HG03469 (cell line): ENCODE results near the gene ALS2CL.

ENCODE experiments used
- ATAC-seq: cut with Tn5 transposase; IDR thresholded peaks from one replicate; pipeline ENCODE4 v1.9.1; 2021; ENCODE audit warnings: mild to moderate bottlenecking, moderate library complexity, moderate number of reproducible peaks; ENCODE audit not compliant: unreplicated experiment

ALS2CL gene

DNA sequence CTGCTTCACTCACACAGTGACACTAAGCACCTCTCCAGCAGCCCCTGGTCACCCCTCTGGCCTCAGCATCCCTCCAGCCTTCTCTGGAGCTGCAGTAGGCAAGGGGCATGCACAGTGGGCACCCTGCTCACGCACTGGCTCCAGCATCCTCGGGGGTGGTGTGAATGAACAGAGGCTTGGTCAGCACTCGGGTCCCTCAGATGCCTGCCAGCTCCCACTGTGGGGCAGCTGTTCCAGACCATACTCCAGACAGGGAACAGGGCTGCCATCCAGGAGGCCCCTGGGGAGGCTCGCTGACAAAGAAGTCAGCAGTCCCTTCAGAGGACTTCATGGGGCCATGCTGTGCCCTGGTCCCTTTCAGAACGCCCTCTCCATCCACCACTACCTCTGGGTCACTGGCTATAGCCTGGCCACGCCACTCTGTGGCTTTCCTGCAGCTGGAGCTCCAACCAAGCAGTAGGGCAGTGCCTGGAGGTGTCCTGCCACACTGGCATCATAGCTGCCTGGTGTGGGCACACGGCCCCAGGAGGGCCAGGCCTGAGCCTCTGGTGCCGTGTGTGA is 26.3 kb downstream of the ALS2CL start:
- no peak for ATAC-seq

DNA sequence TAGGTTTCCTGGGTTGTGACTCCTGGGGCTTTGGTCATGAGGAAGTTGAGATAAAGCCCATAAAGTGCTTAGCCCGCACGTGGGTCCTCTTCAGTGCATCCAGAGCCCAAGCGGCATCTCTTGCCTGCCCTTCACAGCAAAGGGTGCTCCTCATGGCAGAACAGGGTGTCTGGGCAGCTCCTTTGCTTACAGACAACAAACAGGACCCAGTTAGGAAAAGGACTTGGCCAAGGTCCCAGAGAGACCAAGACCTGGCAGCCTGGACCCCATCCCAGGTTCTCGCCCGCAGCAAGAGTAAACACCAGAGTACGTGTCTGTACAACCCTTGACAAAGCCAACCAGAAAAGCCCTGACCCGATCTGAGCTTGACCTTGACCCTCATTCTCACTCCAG is 27.0 kb downstream of the ALS2CL start:
- no peak for ATAC-seq

DNA sequence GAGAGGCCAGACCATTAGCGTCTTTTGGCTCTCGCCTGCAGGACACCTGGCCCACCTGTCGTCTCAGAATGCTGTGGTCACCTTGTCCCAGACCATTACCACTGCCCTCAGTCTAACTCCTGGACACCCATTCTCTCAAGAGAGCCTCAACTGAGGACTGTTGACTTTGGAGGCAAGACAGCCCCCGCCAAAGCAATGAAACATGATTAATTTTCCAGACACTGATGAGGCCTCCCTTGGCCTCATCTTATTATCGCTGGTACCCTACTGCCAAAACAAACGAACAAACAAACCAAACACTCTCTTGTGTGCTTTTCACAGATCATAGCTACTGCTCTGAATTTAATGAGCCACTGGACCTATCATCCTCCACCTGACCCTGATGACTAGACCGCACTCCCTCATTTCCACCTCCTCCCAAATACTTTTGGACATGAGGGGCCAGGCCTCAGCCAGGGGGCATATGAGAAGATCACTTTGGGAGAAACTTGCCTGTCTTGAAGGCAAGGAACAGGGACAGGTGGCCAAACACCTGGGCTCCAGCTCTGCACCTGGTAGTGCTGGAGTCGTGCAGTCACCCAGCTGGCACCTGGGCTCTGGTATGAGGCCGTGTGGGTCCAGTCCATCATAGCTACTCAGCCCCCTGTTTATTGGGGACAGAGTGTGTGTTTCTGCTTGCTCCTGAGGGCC is 27.6 kb downstream of the ALS2CL start:
- ATAC-seq = no peak

DNA sequence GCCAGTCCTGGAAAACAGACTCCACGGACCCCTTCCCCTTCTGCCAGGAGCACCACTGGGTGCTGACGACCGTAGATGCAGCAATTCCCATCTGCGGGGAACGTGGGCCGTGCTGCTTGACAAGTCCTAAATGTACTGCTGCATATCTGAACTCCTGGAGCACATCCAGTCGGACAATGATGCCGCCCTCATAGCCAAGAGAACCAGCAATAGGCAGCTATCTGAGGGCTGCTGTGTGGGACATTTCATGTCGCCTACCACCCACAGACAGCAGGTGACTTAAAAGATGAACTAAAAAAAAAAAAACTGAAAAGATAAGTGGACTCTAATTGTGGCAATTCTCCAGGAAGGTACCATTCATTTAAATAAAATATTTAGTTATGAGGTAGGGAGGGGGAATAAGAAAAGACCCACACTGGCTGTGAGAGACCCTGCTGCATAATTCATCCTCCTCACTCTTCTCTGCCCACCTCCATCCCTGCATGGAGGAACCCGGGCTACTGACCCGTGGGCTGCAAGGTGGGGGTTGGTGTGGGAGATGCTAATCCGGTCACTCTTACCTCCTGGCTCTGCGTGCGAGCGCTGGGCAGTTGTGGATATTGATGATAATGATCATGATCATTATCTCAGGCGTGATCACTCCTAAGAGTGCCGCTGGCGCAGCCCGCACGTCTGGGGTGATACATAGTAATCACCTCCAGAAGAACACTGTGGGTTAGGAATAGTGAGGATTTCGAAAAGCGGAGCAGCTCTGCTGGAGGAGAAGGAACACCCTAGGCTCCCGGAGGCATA is 28.3 kb downstream of the ALS2CL start:
- ATAC-seq = no peak

DNA sequence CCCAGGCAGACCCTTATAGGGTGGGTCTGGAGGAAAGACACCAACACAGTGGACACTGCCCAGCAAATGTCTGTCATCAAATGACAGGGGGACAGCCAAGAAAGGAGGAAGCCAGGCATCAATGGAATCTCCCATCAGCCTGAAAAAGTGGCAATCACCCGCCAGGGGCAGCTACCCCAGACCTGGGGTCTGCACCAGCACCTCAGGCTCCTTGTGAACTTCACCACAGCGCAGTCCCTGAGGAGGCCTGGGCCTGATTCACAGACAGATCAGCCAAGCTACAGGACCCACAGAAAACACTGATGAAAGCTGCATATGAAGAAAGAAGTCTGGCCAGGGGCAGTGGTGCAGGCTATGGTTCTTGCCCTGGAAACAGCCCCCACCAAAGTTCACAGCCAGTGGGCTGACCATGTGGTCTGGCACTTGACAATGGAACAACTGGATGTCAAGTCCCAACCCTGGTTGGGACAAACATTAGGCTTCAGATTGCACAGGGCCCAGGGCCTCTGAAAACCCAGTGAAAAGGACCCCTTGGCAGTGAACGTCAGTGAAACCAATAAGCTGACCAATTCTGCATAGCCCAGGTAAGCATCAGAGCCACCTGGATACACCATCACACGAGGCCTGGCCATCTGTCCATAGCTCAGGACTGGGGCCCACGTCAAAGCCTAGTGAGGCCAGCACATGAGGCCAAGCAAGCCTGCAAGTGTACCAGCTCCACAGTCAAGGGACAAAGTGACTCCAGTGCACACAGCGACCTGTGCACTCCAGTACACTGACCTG is 29.1 kb downstream of the ALS2CL start:
- ATAC-seq = no peak

DNA sequence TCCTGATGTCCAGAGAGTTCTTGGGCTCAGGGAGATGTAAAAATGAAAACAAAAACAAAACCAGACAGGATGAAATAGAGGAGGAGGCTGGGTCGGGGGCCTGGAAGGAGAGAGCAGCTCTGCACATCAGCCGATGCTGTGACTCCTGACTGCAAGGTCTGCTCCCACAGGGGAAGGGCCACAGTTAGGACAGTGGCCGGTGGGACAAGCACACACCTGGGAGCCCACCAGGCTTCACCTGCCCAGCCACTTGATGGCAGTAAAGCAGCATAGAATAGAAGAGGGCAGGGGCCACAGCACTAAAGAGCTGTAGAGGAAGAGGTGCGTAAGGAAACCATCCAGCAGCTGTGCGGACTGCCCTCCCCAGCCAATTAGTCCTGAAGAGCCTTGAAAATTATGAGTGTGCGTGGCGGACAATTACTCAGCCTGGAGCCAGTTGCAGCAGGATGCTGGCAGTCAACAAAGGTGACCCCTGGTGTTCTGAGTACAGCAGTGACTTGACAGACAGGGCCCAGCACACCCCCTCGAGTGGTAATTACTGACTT is 29.8 kb downstream of the ALS2CL start:
- ATAC-seq = no peak

DNA sequence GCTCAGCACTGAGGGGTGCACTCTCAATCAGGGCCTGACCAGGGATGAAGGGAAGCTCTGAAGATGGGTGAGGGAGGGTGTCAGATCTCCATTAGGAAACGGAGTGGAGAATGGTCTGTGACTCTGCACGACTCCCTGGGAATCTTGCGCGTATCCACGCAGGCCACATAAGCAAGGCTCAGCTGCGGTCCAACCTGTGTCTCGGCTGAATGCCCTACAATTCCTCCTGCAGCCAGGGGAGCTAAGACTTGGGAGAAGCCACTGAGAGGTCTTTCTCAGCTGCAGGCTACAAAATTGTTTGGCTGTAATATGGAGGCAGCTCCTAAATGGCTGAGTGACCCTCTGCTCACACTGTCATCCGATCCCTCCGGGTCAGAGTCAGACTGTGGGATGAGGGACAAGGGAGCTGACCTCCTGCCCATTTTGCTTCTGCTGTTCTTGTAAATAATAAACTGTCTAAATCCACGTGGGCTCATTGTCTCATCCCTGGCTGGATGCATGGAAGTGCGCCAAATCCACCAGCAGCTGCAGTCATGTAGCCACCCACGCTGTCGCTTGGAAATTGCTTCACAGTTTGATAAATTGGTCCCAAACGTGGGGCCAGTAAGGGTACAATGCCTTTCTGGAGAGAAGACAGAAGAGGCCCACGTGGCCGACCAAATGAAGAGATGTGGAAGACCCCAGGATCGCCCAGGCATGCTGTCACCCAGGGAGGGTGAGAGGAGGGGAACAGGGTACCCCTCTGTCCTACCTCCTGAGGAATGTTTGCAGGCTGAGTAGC is 30.5 kb downstream of the ALS2CL start:
- ATAC-seq = no peak

DNA sequence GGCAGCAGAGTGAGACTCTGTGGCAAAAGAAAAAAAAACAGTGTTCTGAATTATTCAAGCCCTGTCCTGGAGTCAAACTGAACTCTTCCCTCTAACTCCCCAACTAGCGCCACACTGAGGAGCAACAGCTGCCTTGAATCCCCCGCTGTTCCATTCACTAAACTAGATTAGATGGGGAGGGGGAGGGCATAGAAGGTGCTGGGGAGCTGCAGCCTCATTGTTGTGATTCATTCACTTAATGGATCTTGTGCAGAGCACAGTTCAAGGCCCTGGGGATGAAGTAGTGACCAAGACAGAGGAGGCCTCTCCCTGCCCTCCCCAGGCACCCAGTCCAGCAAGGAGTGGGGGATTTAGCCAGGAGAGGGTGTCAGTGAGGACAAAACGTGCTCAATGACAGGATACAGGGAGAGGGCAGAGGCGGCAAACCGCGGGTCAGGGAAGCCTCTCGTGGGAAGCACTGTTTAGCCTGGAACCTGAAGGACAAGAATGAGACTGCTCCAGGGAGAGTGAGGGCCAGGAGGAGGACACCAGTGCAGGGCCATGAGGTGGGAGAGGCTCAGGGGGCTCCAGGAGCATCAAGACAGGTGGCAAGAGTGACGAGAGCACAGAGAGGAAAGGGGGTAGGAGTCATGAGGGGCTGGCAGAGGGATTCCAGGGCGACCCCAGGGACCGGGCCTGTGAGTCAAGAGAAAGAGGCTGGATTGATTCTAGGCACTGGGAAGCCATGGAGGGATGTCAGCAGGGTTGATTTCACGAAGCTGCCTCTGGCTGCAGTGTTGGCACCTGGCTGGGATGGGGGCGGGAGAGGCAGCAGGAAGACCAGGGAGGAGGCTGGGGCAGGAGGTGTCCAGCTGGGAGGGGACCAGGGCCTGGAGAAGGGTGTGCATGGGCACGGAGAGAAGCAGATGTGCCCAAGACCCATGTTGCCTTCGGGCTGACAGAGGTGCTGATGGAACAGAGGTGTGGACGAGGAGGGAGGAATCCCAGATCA is 31.4 kb downstream of the ALS2CL start:
- no peak for ATAC-seq

DNA sequence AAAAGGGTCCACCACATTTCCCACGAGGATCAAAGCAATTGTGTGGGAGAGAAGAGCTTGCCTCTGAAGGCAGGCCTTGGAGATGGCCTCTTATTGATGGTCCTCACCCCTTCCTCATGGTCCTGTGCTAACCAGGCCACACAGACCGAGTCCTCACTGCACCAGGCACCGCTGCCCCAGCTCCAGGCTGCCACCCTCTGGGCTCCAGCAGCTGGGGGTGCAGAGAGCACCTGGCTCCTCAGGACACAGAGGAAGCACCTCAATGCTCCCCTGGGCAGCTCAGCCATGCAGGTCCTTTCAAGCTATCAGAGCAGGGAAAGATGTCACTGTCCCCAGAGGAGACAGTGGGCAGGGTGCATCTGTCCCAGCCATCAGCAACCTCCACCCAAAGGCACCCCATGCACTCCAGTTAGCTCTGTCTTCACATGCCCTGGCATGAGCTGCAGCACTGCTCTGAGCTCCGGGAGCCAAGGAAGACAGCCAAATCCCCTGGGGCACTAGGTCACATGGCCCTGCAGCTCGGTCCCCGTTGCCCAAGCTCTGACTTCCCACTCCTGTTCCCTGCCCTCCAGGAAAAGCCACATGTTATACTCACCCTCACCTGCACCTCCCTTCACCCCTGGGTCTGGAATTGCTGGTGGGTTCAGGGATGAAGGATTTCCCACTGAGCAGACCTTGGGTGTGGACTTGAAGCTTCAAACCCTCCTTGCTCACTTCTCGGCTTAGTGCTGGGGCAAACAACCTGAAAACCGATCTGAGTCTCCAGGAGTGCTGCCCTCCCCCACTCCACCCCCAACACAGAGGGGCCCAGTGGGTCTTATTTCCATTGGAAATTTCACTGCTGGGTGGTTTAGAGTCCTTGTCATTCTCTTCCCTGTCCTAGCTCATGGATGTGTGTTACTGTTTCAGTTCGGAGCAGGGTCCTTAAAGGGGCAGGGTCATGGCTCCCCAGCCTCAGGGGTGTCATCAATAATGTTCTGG is 32.6 kb downstream of the ALS2CL start:
- no peak for ATAC-seq

DNA sequence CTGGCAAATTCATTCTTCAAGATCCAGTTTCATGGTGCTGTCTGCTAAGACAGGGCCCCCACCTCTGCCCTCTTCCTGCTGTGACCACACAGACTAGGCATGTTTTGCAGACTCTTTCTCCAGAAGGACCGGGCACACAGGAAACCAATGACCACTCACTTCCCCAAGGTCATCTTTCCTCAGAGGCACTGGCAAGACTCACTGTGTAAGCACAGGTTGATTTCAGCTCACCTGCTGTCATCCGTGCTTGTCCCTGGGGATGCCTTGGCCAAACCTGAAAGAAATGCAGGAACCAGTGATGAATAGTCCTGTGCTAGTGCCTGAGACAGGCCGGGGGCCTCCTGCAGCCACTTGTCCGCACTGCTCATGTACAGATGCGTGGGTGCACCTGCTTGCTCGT is 33.5 kb downstream of the ALS2CL start:
- no peak for ATAC-seq

DNA sequence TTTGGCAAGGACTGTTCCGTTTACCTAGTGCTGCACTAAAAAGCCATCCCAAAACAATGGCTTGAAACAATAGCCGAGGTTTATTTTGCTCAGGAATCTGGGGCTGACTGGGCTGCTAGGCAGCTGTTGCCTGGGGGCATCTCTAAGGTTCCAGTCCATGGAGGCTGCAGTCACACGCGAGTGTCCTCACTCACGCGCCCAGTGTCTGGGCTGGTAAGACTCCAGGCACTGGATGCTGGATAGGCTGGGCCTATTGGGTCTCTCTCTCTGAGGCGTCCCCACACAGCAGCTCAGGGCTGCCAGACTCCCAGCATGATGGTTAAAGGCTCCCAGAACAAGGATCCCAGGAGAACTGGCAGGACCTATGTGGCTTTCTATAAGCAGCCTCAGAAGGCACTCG is 34.2 kb downstream of the ALS2CL start:
- no peak for ATAC-seq

DNA sequence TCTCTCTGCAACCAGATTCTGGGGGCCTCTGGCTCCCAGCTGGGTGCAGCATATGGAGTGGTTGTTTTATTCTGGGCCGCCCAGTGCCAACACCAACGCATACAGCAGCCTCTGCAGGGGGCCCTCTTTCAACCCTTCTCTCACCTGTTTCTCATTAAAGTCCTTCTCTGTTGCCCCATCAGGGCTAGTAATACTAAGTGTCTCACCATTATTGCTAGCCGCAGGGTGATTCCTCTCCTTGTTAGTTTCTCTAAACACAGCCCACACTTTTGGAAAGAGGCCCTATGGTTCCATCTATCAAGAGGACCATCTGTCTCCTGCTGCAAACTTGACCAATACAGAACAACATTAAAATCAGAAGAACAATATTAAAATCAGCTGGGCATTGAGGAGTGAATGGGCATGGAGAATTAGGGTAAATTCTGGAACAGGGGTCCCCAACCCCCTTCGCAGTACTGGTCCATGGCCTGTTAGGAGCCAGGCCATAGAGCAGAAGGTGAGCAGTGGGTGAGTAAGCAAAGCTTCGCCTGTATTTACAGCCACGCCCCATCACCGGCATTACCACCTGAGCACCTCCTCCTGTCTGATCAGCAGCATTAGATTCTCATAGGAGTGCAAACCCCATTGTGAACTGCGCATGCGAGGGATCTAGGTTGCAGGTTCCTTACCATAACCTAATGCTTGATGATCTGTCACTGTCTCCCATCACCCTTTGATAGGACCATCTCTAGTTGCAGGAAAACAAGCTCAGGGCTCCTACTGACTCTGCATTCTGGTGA is 36.5 kb downstream of the ALS2CL start:
- ATAC-seq = no peak

DNA sequence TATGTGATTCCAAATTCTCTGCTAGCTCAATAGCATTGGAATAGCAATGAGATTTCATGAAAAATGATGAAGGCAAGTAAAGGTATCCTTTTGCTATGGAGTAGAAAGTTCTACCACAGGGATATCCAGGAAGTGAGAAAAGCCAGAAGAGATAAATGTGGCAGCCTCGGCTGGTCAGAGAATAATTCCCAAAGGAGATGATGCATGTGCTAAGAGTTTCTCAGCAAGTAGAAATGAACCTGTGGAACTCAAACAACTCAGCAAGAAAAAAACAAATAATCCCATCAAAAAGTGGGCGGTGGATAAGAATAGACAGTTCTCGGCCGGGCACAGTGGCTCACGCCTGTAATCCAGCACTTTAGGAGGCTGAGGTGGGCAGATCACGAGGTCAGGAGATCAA is 38.2 kb downstream of the ALS2CL start:
- ATAC-seq = no peak

DNA sequence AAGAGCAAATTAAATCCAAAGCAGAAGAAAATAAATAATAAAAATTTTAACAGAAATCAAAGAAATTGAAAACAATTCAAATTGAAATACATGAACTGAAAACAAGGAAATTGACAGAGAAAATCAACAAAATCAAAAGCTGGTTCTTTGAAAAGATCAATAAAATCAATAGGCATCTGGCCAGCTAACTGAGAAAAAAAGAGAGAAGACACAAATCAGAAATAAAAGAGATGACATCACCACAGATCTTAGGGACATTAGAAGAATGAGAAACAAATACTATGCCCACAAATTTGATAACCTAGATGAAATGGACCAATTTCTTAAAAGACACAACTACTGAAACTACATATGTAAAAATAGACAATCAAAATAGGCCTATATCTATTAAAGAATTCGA is 42.4 kb downstream of the ALS2CL start:
- ATAC-seq = no peak

DNA sequence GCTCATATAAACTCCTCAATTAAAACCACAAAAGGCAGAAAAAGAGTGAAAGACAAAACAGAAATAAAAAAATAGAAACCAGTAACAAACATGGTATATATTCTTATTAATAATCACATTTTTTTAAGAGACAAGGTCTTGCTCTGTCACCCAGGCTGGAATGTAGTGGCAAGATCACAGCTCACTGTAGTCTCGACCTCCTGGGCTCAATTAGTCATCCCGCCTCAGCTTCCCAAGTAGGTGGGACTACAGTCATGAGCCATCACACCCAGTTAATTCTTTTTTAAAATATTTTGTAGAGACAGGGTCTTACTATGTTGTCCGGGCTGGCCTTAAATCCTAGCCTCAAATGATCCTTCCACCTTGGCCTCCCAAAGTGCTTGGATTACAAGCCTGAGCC is 44.0 kb downstream of the ALS2CL start:
- ATAC-seq = no peak

DNA sequence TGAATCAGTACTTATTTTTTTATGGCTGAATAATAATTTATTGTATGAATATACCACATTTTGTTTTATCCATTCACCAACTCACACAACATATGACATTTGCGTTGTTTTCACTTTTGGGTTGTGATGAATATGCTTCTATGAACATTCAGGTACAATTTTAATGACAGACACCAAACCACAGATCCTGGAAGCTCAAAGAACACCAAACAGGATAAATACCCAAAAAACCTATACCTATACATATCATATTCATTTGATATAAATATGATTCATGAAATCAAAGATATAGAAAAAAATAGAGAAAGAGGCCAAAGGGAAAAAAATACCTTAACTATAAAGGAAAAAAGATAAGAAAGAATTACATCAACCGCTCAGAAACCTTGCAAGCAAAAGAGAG is 45.4 kb downstream of the ALS2CL start:
- ATAC-seq = no peak

DNA sequence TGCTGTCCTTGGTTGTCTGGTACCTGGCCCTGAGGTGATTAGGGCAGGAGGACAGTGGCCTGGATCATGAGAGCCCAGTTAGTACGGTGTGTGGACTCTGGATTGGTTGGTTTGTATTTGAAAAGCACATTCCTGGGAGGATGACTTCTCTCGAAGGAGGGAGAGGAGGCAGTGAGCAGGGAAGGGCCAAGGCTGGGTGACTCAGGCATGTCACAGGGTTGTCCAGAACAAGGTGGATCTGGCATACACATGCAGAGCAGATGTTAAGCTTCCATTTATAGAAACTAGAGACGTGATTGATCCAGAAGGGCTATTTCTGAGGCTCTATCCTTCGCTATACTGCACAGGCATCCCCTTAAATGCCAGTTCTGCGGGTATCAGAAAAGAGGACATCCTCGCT is 46.8 kb downstream of the ALS2CL start:
- no peak for ATAC-seq
